Germinal center (tissue), 1 donor: ENCODE results near the gene NKAPD1.
"Not testable (repeated sequence)": the region's sequence is repeated elsewhere in the genome, so short reads cannot be mapped to it uniquely, and the experiment has no call there.

Experiments
- DNase-seq: peaks from one replicate; pipeline ENCODE4 v3.0.0; 2012; ENCODE audit warnings: mixed read lengths, low spot score

The NKAPD1 gene, protein sequence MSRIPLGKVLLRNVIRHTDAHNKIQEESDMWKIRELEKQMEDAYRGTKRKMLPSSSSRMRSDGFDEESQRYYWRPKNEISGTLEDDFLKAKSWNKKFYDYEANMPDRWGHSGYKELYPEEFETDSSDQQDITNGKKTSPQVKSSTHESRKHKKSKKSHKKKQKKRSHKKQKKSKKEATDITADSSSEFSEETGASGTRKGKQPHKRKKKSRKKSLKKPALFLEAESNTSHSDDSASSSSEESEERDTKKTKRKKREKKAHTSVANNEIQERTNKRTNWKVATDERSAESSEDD

DNA sequence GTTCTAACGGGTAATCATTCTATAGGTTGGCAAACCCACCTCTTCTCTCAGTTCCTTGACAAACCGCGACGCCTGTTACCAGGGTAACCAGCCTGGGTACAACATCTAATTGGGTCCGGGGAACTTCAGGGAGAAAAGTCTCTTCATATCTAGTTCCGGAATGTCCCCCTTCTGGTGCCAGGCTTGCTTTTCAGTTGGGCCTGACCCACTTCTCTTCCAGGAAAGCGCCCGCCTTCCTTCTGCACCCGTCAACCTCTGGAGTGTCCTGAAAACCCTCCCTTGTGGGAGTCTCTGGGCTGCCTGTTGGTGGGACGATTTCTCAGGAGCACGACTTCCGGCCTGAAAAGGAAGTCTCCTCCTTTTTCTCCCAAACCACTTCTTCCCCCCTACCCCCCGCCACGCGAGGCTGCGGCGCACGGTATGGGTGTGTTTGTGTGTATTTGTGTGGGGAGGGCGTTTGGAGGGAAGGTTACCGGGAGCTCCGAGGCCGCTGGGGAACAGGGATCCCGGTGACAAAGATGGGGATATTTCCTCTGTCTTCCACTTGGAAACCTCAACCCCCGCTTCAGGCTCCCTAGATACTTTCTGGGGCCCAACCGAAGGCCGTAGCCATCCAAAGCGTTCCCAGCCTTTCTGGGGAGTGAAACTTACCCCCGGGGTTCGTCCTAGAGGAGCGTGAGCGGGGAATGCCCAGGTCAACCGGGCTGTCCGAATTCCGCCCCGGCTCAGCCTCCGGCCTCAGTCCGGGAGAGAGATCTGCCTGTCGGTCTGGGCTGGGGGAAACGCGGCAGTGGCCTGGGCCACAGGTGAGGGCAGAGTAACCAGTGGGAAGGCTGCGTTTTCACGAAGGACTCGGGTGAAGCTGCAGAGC lies at the start of gene NKAPD1, which contains the start of gene PIH1D2:
Gene NKAPD1 (plus strand): TSS at position 359 of the 871 bp plus-strand sequence. CDS start 1,276 bp downstream, outside the sequence.
Gene PIH1D2 (minus strand): TSS at position 77 of the 871 bp plus-strand sequence. CDS start 843 bp downstream, outside the sequence.
- peak; percentile 81 for DNase-seq

DNA sequence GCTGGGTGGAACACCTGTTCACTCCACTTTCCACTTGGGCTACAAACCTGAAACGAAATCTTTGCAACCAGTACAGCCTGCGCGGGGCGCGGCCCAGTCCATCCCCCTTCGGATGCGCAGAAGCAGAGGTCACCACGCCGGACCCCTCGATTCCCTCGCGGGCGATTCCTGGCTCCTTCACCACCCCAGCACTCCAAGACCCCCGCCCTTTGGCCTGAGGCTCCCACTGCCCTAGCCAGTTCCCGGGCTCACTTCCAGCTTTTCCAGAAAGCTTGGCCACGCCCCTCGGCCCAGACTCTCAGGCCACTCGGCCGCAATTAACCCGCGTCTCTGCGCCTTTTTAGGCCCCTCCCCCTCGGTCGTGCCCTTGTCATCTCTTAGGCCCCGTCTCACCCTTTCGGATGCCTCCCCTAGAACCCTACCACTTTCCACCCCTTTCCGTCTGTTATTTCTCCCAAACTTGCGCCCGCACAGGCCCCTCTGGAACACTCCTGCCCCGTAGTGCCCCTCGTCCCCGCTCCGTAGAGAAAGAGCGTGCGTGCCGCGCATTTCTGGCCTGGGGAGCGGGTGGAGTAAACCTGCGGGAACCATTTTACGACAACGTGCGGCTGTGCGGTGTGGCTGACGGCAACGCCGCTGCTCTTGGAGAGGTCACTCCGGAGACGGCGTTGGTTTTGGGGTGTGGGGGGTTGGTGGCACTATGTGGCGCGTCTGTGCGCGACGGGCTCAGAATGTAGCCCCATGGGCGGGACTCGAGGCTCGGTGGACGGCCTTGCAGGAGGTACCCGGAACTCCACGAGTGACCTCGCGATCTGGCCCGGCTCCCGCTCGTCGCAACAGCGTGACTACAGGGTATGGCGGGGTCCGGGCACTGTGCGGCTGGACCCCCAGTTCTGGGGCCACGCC lies 49.1 kb upstream of the NKAPD1 start, which contains the start of gene DLAT:
Gene DLAT (plus strand): TSS at position 636 of the 906 bp plus-strand sequence. CDS start 65 bp downstream, at position 701.
- DNase-seq = peak; percentile 76

DNA sequence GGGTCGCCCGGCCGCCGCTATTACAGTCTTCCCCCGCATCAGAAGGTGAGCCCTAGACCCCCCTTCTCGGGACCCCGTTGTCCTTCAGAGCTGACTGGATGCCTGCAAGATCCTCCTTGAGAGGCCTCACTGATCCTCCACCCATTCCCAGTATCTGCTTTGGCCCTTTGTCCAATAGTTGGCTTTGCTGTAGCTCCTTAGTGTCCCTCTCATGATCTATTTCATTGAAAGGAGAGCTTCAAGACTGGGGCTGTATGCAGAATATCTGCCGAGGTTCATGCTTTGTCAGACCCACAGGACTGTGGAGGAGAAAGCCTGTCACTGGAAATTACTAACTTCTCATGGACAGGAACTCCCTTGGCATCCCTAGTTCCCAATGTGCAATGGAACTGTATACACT lies 48.4 kb upstream of the NKAPD1 start:
- DNase-seq = no peak

DNA sequence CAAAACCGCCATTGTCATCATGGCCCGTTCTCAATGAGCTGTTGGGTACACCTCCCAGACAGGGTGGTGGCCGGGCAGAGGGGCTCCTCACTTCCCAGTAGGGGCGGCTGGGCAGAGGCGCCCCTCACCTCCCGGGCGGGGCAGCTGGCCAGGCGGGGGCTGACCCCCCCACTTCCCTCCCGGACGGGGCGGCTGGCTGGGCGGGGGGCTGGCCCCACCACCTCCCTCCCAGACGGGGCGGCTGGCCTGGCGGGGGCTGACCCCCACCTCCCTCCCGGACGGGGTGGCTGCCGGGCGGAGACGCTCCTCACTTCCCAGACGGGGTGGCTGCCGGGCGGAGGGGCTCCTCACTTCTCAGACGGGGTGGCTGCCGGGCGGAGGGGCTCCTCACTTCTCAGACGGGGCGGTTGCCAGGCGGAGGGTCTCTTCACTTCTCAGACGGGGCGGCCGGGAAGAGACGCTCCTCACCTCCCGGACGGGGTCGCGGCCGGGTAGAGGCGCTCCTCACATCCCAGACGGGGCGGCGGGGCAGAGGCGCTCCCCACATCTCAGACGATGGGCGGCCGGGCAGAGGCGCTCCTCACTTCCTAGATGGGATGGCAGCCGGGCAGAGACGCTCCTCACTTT lies 47.2 kb upstream of the NKAPD1 start:
- not testable (repeated sequence) for DNase-seq

DNA sequence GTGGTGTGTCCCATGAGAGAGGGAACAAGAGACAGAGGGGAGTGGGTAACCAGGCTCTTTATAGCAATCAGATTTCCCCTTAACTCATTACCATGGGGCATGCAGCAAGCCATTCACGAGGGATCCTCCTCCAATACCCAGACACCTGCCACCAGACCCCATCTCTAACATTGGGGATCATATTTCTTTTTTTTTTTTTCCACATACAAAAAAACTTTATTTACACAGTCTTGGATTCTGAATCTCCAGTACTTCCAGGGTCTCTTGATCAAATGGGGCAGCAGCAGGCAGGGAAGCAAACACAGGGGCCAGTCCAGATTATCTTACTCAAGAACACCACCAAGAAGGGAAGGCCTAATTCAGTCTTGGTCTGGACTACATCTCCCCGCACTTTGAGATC lies 44.6 kb upstream of the NKAPD1 start:
- no peak for DNase-seq

DNA sequence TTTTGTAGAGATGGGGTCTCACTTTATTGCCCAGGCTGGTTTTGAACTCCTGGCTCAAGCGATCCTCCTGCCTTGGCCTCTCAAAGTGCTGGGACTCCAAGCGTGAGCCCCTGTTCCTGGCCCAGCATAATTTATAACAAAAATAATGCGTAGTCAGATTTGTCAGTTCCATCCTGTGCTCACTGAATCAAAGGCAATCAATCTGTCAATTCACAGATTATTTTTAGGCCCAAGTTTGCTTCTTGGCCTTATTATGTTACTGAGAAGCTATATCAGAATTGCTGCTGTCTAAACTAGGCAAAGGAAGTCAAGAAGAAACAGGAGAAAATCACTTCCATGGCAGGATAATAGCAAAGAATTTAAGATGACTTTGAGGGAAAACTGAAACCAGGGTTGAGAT lies 40.2 kb upstream of the NKAPD1 start:
- no peak for DNase-seq

DNA sequence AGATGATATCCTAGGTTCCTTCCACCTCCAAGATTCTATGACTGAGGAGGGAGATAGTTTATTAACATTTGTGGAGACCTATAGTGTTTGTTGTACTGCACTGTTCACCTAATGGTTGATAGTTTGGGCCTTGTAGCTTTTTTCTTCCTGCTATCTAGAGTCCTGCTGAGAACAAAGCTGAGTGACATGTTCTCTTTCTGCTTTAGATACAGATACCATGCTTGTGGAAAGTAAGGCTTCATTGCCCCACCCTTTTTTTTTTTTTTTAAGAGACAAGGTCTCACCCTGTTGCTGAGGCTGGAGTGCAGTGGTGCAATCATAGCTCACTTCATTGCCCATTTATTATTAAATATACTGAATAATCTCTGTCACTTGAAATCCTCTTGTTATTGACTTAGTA lies 36.6 kb upstream of the NKAPD1 start:
- no peak for DNase-seq

DNA sequence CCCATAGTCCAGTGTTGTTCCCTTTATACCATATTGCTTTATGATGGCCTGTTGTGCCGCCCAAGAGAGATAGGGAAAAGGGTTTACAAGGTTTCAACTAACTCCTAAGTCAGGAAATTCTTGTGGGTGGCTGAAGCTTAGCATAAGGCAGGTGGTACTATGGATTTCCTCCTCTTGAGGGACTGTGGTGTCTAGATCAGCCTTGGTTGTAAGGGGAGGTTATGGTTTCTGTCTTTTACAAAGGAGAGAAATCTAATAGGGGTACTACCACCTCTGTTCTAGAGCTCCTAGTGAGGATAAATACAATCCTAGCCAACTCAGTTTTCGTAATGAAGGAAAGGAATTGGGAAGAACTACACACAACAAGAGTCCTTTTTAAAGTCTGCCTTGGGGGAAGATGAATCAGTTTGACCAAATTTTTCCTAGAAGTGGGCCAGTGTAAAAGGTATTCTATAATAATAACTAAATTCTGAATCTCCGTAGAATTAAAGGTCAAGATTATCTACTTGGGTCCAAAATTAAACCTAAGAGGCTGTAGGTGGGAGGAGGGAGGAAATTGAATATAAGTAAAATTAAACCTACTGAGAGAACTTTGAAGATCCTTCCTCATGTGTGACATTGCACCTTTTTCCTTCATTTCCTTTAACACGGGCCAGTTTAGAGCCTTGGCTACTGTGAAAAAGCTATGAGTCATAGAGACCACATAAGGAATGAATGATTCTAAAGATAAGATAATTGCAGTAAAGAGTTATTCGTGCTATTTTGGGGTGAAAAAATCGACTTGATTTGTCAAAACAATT lies 31.7 kb upstream of the NKAPD1 start:
- DNase-seq = no peak

DNA sequence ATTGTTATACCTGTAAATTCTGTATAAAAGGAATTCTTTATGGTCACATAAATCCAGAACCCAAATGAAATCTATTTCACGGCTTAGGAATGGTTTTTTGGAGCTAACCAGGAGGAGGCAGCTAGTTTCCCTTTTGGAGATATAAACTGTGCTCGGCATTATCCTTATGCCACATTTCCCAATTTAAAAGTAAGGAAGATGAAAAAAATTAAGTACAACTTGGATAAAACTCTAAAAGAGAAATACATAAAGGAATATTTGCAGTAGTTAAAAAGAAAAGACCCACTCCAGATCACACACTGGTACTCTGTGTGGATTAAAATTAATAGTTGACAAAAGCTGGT lies 31.2 kb upstream of the NKAPD1 start:
- DNase-seq = no peak

DNA sequence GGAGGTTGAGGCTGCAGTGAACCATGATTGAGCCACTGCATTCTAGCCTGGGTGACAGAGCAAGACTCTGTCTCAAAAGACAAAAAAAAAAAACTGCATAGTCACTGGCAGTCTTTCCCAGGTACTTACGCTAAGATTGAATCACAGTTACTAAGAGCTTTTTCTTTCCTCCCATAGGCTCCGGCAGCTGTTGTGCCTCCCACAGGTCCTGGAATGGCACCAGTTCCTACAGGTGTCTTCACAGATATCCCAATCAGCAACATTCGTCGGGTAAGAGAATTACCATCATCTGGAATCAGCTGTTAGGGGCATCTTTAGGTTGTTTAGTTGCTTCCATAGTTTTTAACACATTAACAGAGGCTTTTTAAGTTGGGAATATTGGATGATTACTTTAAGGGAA lies 29.1 kb upstream of the NKAPD1 start:
- DNase-seq = no peak

DNA sequence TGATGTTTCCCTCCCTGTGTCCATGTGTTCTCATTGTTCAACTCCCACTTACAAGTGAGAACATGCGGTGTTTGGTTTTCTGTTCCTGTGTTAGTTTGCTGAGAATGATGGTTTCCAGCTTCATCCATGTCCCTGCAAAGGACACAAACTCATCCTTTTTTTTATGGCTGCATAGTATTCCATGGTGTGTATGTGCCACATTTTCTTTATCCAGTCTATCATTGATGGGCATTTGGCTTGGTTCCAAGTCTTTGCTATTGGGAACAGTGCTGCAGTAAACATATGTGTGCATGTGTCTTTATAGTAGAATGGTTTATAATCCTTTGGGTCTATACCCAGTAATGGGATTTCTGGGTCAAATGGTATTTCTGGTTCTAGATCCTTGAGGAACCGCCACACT lies 27.5 kb upstream of the NKAPD1 start:
- not testable (repeated sequence) for DNase-seq

DNA sequence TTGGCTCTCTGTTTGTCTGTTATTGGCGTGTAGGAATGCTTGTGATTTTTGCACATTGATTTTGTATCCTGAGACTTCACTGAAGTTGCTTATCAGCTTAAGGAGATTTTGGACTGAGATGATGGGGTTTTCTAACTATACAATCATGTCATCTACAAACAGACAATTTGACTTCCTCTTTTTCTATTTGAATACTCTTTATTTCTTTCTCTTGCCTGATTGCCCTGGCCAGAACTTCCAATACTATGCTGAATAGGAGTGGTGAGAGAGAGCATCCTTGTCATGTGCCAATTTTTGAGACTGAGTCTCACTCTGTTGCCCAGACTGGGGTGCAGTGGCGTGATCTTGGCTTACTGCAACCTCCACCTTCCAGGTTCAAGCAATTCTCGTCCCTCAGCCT lies 25.8 kb upstream of the NKAPD1 start:
- not testable (repeated sequence) for DNase-seq

DNA sequence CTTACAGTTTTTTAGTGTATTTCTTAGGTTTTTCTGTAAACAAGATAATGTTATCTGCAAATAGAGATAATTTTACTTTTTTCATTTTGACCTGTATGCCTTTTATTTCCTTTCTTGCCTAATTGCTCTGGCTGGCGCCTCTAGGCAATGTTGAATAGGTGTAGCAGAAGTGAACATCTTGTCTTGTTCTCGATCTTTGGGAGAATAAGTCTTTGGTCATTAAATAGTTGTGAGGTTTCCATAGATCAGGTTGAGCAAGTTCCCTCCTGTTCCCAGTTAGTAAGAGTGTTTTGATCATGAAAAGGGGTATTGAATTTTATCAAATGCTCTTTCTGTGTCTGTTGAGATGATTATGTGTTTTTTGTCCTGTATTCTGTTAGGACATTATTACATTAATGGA lies 24.3 kb upstream of the NKAPD1 start:
- DNase-seq = no peak

DNA sequence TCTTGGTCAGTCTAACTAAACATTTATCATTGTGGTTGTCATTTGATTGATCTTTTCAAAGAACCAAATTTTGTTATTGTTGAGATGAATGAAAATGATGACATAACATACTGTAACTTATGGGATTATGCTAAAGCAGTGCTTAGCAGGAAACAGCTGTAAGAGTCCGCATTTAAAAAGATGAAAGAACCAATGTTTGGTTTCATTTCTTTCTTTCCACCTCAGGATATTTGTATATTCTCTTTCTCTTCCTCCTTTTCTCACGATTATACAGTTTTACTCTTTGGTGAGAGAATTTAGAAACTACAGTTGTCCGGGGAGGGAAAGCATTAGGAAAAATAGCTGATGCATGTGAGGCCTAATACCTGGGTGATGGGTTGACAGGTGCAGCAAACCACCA lies 23.4 kb upstream of the NKAPD1 start:
- DNase-seq = peak; percentile 54

DNA sequence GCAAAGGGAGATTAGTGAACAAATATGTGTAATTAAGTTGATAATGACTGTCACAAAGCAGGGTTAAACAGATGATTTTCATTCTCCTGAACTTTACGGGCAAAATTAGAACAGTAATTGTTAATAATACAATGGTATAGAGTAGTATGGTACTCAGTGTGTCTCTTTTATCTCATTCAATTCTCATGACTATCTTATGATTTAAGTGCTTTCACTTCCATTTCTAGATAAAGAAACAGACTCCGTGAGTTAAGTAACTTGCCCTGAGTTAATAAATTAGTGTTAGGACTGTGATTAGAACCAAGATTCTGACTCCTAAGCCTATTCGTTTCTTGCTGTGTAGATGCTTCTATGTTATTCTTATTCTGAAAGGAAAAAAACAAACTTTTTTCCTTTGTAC lies 22.3 kb upstream of the NKAPD1 start:
- no peak for DNase-seq

DNA sequence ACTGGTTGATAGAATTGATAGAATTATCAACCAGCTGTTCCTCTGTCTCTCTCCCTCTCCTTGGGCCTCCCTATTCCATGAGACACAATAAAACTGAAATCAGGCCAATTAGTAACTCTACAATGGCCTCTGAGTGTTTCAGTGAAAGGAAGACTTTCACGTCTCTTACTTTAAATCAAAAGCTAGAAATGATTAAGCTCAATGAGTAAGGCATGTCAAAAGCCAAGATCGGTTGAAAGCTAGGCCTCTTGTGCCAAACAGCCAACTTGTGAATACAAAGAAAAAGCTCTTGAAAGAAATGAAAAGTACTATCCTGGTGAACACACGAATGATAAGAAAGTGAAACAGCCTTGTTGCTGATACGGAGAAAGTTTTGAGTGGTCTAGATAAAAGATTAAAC lies 16.9 kb upstream of the NKAPD1 start:
- DNase-seq = no peak

DNA sequence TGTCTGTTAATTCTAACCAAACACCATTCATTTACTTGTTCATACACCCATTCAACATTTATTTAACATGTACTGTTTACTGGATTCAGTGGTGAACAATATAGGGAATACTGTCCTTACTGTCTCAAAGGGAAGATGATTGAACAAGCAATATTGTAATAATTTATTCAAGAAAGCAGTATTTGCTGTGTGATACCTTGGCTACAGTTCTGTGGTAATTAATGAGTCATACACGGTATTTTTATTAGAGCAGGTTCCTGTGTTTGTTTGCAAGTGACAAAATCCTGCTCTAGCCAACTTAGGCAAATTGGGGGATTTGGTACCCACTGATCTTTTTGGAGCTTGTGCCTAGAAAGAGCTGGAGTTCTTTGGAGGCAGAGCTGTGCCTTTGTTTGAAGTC lies 16.0 kb upstream of the NKAPD1 start:
- no peak for DNase-seq

DNA sequence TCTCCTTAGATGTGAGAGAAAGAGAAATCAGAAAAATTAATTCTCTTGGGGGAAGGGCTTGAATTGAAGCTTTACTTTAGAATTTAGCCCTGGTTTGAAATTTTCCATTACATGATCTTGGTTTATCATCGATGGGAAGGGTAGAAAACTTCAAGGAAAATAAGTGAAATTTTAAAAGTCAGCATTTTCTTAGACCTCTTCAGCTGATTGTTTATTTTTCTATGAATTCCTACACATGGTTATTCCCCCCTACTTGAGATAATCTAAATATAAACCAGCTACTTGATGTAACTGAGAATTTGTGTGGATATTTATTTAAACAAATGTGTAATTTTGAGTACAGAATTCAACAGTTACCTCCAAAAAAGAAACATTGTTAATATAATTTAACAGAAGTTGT lies 11.2 kb upstream of the NKAPD1 start:
- no peak for DNase-seq

DNA sequence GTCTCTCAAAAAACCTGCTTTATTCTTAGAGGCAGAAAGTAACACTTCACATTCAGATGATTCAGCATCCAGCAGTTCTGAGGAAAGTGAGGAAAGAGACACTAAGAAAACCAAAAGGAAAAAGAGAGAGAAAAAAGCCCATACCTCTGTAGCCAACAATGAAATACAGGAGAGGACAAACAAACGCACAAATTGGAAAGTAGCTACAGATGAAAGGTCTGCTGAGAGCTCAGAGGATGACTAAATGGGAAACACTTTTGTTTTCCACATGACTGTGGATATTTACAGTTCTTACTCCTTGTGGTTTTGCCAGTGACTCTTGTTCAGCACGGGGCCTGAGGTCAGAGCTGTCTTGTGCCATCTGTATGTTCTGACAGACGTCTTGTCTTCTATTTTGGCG lies 8.6 kb downstream of the NKAPD1 start:
- DNase-seq = no peak

DNA sequence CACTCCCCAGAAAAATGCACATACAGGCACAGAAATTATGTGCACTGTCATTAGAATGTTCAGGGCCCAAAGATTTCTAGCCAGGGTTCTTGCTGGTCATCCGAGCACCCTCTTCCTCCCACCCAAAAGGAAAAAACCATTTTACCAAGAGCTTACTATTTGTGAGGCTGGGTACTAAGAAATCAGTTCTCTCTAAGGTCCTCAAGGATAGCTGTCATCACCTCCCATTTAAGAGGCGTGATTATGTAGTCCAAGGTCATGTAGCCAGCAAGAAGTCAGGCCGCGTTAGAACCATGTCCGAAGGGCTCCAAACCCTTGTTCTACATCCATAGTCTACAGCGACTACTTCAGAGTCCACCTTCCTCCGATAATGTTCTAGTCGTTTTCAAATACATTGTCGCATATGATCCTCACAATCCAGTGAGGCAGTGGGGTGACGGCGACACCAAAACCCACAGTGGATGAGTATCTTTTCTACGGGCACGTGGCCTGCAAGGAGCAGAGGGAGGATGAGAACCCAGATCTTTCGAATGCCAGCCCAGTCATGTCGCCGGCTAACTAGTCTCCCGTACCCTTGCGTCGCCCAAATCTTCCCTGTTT lies 11.8 kb downstream of the NKAPD1 start:
- DNase-seq = peak; percentile 52
